ENCODE results near the gene HIPK2.

DNA sequence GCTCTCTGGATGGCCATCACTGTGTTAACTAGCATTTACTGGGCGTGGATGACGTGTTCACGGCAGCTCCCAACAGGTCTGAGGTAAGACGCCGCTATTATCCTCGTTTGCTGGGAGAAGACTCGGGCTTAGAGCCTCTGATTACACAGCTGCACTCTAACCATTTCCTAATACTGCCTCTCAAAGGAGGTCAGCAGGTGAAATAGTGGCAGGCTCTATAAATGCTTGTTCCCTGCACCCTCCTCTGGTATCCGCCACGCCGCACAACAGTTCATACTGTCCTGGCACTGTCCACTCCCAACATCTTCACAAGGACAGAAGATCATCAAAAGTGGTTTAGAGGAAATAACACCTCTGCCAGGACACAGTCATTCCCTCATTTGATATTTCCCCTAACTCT, 28.3 kb downstream of the HIPK2 start:
- TF ChIP-seq, protein P1, sequence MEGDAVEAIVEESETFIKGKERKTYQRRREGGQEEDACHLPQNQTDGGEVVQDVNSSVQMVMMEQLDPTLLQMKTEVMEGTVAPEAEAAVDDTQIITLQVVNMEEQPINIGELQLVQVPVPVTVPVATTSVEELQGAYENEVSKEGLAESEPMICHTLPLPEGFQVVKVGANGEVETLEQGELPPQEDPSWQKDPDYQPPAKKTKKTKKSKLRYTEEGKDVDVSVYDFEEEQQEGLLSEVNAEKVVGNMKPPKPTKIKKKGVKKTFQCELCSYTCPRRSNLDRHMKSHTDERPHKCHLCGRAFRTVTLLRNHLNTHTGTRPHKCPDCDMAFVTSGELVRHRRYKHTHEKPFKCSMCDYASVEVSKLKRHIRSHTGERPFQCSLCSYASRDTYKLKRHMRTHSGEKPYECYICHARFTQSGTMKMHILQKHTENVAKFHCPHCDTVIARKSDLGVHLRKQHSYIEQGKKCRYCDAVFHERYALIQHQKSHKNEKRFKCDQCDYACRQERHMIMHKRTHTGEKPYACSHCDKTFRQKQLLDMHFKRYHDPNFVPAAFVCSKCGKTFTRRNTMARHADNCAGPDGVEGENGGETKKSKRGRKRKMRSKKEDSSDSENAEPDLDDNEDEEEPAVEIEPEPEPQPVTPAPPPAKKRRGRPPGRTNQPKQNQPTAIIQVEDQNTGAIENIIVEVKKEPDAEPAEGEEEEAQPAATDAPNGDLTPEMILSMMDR (IDR thresholded peaks at IDR 0.05): no peak
- TF ChIP-seq POLR2A (IDR thresholded peaks at IDR 0.05): no peak
- TF ChIP-seq POLR2AphosphoS5 (IDR thresholded peaks at IDR 0.05): no peak
- no peak for TF ChIP-seq EP300 (IDR thresholded peaks at IDR 0.05)
